ENCODE measurements around the gene TTC12. TPM values are rescaled to one million over a fixed set of nuclear protein-coding genes. Genes with fewer than 3 reads are reported as not detected.

The TTC12 gene
- total and polyA plus RNA-seq, 2 of the 13 experiments (the other 11 are each of a cell fraction or from before 2014, with no cell fraction given) = 5.4 to 11.6 TPM

DNA sequence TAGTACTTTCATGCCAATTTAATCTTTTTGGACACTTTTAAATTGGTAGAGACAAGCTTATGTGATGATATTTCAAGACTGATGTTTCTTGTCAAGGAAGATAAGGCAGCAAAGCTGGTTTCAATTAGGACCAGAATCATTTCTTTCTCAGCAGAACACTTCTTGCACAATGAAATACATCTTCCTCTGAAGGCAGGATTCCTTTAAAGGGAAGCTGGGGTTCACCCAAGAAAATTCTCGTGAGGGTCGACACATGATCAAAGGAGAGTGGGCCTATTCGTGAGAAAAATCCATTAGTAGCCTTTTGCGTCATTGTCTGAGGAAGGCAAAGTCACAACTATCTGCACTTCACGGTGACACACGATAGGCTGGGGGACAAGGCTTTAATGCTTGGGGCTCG lies 17.6 kb downstream of the TTC12 start:
- H3K9me3 ChIP-seq (ENCODE audit: low read length) = no peaks in the 10 kb centered on the region
- no peak for ATAC-seq
- POLR2A ChIA-PET = no interaction called here

More for the DNA sequence above, 17.6 kb downstream of the TTC12 start:
- peaks cover 0 to 8% of the 10 kb centered on the region in 2 experiments; a peak in 1 of 5 replicates for H3K36me3 ChIP-seq (replicated peaks in 1 of 2; ENCODE audit: control insufficient read depth in 1 of 2, insufficient read depth in 2 of 2, low read length in 2 of 2)
- no peak overlapping the region for H3K27ac ChIP-seq (ENCODE audit: extremely low read length, insufficient read depth, low read length)
- TF ChIP-seq ZNF263 (CRISPR knock-in tag; IDR thresholded peaks at IDR 0.05) = no peak
- TF ChIP-seq GLI4 (CRISPR knock-in tag; IDR thresholded peaks at IDR 0.05; ENCODE audit: borderline replicate concordance) = no peak
- no peak for TF ChIP-seq CBX1 (IDR thresholded peaks at IDR 0.05; ENCODE audit: low read depth)
- TF ChIP-seq MYC (CRISPR knock-in tag; IDR thresholded peaks at IDR 0.05; ENCODE audit: borderline replicate concordance) = no peak
- TF ChIP-seq ZNF33A (CRISPR knock-in tag; IDR thresholded peaks at IDR 0.05; ENCODE audit: borderline replicate concordance) = no peak
- TF ChIP-seq MAFF (IDR thresholded peaks at IDR 0.05; ENCODE audit: low read depth, low read length) = no peak
- no peak for TF ChIP-seq KLF12 (CRISPR knock-in tag; IDR thresholded peaks at IDR 0.05; ENCODE audit: borderline replicate concordance)
- no peak for TF ChIP-seq RBAK (CRISPR knock-in tag; IDR thresholded peaks at IDR 0.05)
- no peak for TF ChIP-seq ZNF280B (CRISPR knock-in tag; IDR thresholded peaks at IDR 0.05; ENCODE audit: borderline replicate concordance)
- TF ChIP-seq, protein P1, sequence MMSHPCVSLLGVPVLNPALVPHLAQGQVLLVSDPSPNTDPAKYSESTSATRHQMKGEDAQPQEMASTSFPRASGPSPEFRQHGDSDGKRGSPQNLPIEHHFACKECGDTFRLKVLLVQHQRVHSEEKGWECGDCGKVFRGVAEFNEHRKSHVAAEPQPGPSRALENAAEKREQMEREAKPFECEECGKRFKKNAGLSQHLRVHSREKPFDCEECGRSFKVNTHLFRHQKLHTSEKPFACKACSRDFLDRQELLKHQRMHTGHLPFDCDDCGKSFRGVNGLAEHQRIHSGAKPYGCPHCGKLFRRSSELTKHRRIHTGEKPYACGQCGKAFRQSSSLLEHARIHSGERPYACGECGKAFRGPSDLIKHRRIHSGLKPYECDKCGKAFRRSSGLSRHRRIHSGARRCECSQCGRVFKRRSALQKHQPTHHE (CRISPR knock-in tag; IDR thresholded peaks at IDR 0.05; ENCODE audit: borderline replicate concordance) = no peak
- no peak for DNase-seq (ENCODE audit: low spot score)
- H3K79me2 ChIP-seq (ENCODE audit: insufficient read depth, low read length) = no peaks in the 10 kb centered on the region
- H3K9ac ChIP-seq (ENCODE audit: insufficient read depth, low read depth, low read length) = no peak overlapping the region
- in situ Hi-C loops (cut with HindIII; ENCODE audit: extremely low pct_ligation_motif_present, low pct_unique_long_range_greater_than_20kb) (no loop called here), intact Hi-C loops (cut with micrococcal nuclease; ENCODE audit: unreplicated experiment) (no loop called here)
- BruUV-seq (replicated peaks) = no TSS peak
- no peaks in the 10 kb centered on the region for H3K27me3 ChIP-seq (ENCODE audit: control insufficient read depth in 1 of 2, insufficient read depth in 2 of 2, low read length in 2 of 2)
- H2AFZ ChIP-seq (ENCODE audit: low read length) = no peak overlapping the region
- no peak overlapping the region for H3K4me2 ChIP-seq (ENCODE audit: low read depth, low read length)
- no peaks in the 10 kb centered on the region for H4K20me1 ChIP-seq (ENCODE audit: insufficient read depth, low read length)
- 87% methylated on average over 5 of the region's 7 CpGs for WGBS (ENCODE audit: low lambda C conversion rate)
- no peaks in the 10 kb centered on the region for H3K4me1 ChIP-seq (ENCODE audit: insufficient read depth, low read length)
- no peak for FAIRE-seq
- CTCF ChIA-PET (ENCODE audit: low intra/inter-chr PET ratio, low total read pairs) = no interaction called here
- H3K4me3 ChIP-seq (replicated peaks in 1 of 3; ENCODE audit: insufficient read depth in 1 of 3, low read depth in 2 of 3, low read length in 3 of 3) = no peak overlapping the region

Data from HepG2 (cell line).